ENCODE results near the gene FAM217B.

- TF ChIP-seq CTCF (conservative IDR thresholded peaks at IDR 0.05; ENCODE audit: low read depth, low read length) (no peak), EZH2 (IDR thresholded peaks at IDR 0.05; ENCODE audit: low read length, unreplicated experiment) (no peak), EZH2phosphoT487 (IDR thresholded peaks at IDR 0.05; ENCODE audit: borderline replicate concordance, low read length) (no peak)
Measured at GRCh38 chr20:59920944-59921343, 19.2 kb upstream of the FAM217B start.

All from PC-3 (cell line).